ENCODE results near the gene B3GALT2. TPM values are rescaled to one million over a fixed set of nuclear protein-coding genes. Genes with fewer than 3 reads are reported as not detected.

B3GALT2 gene
- polyA plus RNA-seq, 1 experiment = 8.0 TPM

GRCh38 chr1:193140254-193140653 lies 46.2 kb downstream of the B3GALT2 start:
- DNase-seq (ENCODE audit: low read depth, low spot score) = no peak
- ChIA-PET CTCF (no interaction called here), POLR2A (no interaction called here)
- no peak for TF ChIP-seq CTCF (IDR thresholded peaks at IDR 0.05; ENCODE audit: low read depth, low read length)
- Histone ChIP-seq H3K27me3 (ENCODE audit: control insufficient read depth, insufficient read depth, low read length) (no peaks in the 10 kb centered on the region), H3K9me3 (ENCODE audit: control insufficient read depth, insufficient read depth, low read length) (no peaks in the 10 kb centered on the region), H3K4me3 (ENCODE audit: low read depth, low read length) (no peak overlapping the region), H3K27ac (ENCODE audit: low read depth, low read length) (no peak overlapping the region)

- ChIA-PET CTCF (no interaction called here), POLR2A (no interaction called here)
- no peaks in the 10 kb centered on the region; the same call in 1 of the 2 replicates for H3K9me3 ChIP-seq (ENCODE audit: control insufficient read depth, insufficient read depth, low read length)
- no peak overlapping the region for H3K27ac ChIP-seq (ENCODE audit: low read depth, low read length)
- H3K4me3 ChIP-seq (ENCODE audit: low read depth, low read length) = no peak overlapping the region
- TF ChIP-seq CTCF (IDR thresholded peaks at IDR 0.05; ENCODE audit: low read depth, low read length) = no peak
- no peak for DNase-seq (ENCODE audit: low read depth, low spot score)
- H3K27me3 ChIP-seq (ENCODE audit: control insufficient read depth, insufficient read depth, low read length) = no peaks in the 10 kb centered on the region
Observed at GRCh38 chr1:193131266-193131860, 55.0 kb downstream of the B3GALT2 start.

Small RNA genes within 50 kb of the gene (small RNA-seq; reads per million reads assigned to genes)
- 3.2 reads per million, percentile 25 among the genes with 10 or more reads in this experiment for gene MIR1278 (ENCODE audit: insufficient read length, low read depth)

Other genes with a start within 250 kb of the B3GALT2 start
- gene UCHL5, start 127.3 kb downstream of the B3GALT2 start, polyA plus RNA-seq (2011; rRNA removed) = 18.4 and 28.8 TPM in 2 replicates
- gene RO60, start 127.0 kb downstream of the B3GALT2 start, polyA plus RNA-seq (2011; rRNA removed) = 28.1 and 39.4 TPM in 2 replicates
- 20.9 and 33.5 TPM in 2 replicates for gene GLRX2, start 81.2 kb downstream of the B3GALT2 start, polyA plus RNA-seq (2011; rRNA removed)
- gene CDC73, start 64.6 kb downstream of the B3GALT2 start, polyA plus RNA-seq (2011; rRNA removed) = 40.2 and 56.4 TPM in 2 replicates

All from AG04450 (cell line).